Astrocyte of the spinal cord (primary cell): ENCODE measurements around the gene USHBP1.

Source experiments
- DNase-seq: peaks from one replicate; pipeline ENCODE4 v3.0.0; 2011; ENCODE audit warnings: low read depth, low spot score
- H3K4me3 ChIP-seq: 2 replicates; pipeline ENCODE4 v1.5.1; 2011; ENCODE audit warnings: low read depth, mild to moderate bottlenecking, low read length, moderate library complexity
- CTCF ChIP-seq: IDR thresholded peaks from 2 replicates; pipeline ENCODE4 v1.5.1; 2012; ENCODE audit warnings: low read depth, mild to moderate bottlenecking, low read length, inconsistent platforms
- in situ Hi-C: cut with HindIII; loops from 2 replicates; pipeline ENCODE4 v1.10.0; 2017; ENCODE audit warnings: low sequenced_read_pairs

The USHBP1 gene

GRCh38 chr19:17245535-17245984 lies 19.0 kb downstream of the USHBP1 start, which contains the start of gene NR2F6:
TSS of gene NR2F6 (minus strand) at chr19:17245919. CDS start at chr19:17245220, 699 bp downstream.
- H3K4me3 ChIP-seq, result peak within 1 kb of the TSS; percentile 80
- no peak for DNase-seq
- no peak for TF ChIP-seq CTCF
- in situ Hi-C loops, result no loop called here

GRCh38 chr19:17244618-17245534 lies 19.7 kb downstream of the USHBP1 start:
- peak overlapping the region; percentile 80 for H3K4me3 ChIP-seq
- TF ChIP-seq CTCF, result no peak
- in situ Hi-C loops, result no loop called here
- no peak for DNase-seq

GRCh38 chr19:17243830-17244617 lies 20.5 kb downstream of the USHBP1 start:
- no peak for TF ChIP-seq CTCF
- H3K4me3 ChIP-seq, result peak overlapping the region; percentile 80
- DNase-seq, result no peak
- in situ Hi-C loops, result no loop called here

GRCh38 chr19:17243211-17243829 lies 21.2 kb downstream of the USHBP1 start:
- TF ChIP-seq CTCF, result no peak
- H3K4me3 ChIP-seq, result peak overlapping the region; percentile 80
- DNase-seq, result no peak
- in situ Hi-C loops, result no loop called here

GRCh38 chr19:17242431-17243208 lies 21.9 kb downstream of the USHBP1 start:
- in situ Hi-C loops, result no loop called here
- TF ChIP-seq CTCF, result no peak
- H3K4me3 ChIP-seq, result peak overlapping the region; percentile 80

More at GRCh38 chr19:17242431-17243208, 21.9 kb downstream of the USHBP1 start:
- DNase-seq, result no peak
